Neural crest cell (in vitro differentiated cells): ENCODE measurements around the gene NUP210. TPM values are rescaled to one million over a fixed set of nuclear protein-coding genes. Genes with fewer than 3 reads are reported as not detected.

Experiments used
- DNase-seq: peaks from one replicate; pipeline ENCODE4 v3.0.0; 2021; ENCODE audit warnings: low read depth, mixed read lengths, low spot score
- H3K27ac Mint-ChIP-seq: one replicate; pipeline ENCODE4 v1.8.0; 2021; ENCODE audit warnings: mild to moderate bottlenecking, mixed read lengths; ENCODE audit not compliant: unreplicated experiment
- H3K27me3 Mint-ChIP-seq: 2 replicates; pipeline ENCODE4 v1.8.0; 2021; ENCODE audit warnings: low read depth, mild to moderate bottlenecking, mixed read lengths
- H3K36me3 Mint-ChIP-seq: 2 replicates; pipeline ENCODE4 v1.8.0; 2021; ENCODE audit warnings: low read depth, mild to moderate bottlenecking, mixed read lengths
- H3K4me1 Mint-ChIP-seq: 2 replicates; pipeline ENCODE4 v1.8.0; 2021; ENCODE audit warnings: mixed read lengths
- H3K4me3 Mint-ChIP-seq: one replicate; pipeline ENCODE4 v1.8.0; 2021; ENCODE audit warnings: mild to moderate bottlenecking, mixed read lengths
- H3K9me3 Mint-ChIP-seq: 2 replicates; pipeline ENCODE4 v1.8.0; 2021; ENCODE audit warnings: mixed read lengths
- CTCF ChIP-seq: fragments of 200-600 bp; sonication (generic); conservative IDR thresholded peaks from 2 replicates; pipeline ENCODE4 v1.5.0; 2021; ENCODE audit warnings: antibody characterized with exemption, mild to moderate bottlenecking
- long read RNA-seq: library from polyadenylated mRNA; unstranded; transcript quantifications from one replicate; pipeline ENCODE4 v2.0.0, GENCODE V29; 2020
- total RNA-seq: library from RNA; stranded (reverse); gene quantifications from 2 replicates; pipeline ENCODE4 v1.2.1, GENCODE V29; 2021

Gene NUP210
- total RNA-seq, result 59.4 and 59.5 TPM in 2 replicates
- long read RNA-seq, partial matches to known transcripts, result 7 of 16 reads
- long read RNA-seq, other reads (novel, unspliced or antisense), result 8 of 16 reads

GRCh38 chr3:13420045-13420830 lies at the start of gene NUP210:
Gene NUP210 (minus strand): TSS chr3:13420322. CDS start chr3:13420226, 96 bp downstream.
- Mint-ChIP-seq H3K27ac (peak within 1 kb of the TSS; percentile 27), H3K9me3 (no peaks in the 10 kb centered on the region), H3K4me3 (peak within 1 kb of the TSS; percentile 85), H3K36me3 (no peaks in the 10 kb centered on the region), H3K4me1 (peaks cover 23% of the 10 kb centered on the region), H3K27me3 (peaks cover 3% of the 10 kb centered on the region)
- peak; percentile 48 for DNase-seq
- TF ChIP-seq CTCF, result peak; percentile 43

- Mint-ChIP-seq H3K27me3 (no peaks in the 10 kb centered on the region), H3K4me3 (no peak overlapping the region), H3K36me3 (no peaks in the 10 kb centered on the region), H3K9me3 (no peaks in the 10 kb centered on the region), H3K4me1 (no peaks in the 10 kb centered on the region), H3K27ac (no peak overlapping the region)
- TF ChIP-seq CTCF, result no peak
- DNase-seq, result no peak
These were observed 46.7 kb upstream of the NUP210 start for GRCh38 chr3:13466781-13467180.

GRCh38 chr3:13465236-13465873 lies 45.2 kb upstream of the NUP210 start:
- Mint-ChIP-seq H3K36me3 (no peaks in the 10 kb centered on the region), H3K4me3 (no peak overlapping the region)

GRCh38 chr3:13463618-13464400 lies 43.7 kb upstream of the NUP210 start:
- DNase-seq, result no peak
- Mint-ChIP-seq H3K36me3 (no peaks in the 10 kb centered on the region), H3K4me1 (no peaks in the 10 kb centered on the region), H3K9me3 (no peaks in the 10 kb centered on the region), H3K27ac (no peak overlapping the region), H3K27me3 (peaks cover 5% of the 10 kb centered on the region), H3K4me3 (no peak overlapping the region)
- TF ChIP-seq CTCF, result no peak

More at GRCh38 chr3:13465236-13465873, 45.2 kb upstream of the NUP210 start:
- Mint-ChIP-seq H3K27me3 (peaks cover 2% of the 10 kb centered on the region), H3K4me1 (no peaks in the 10 kb centered on the region), H3K9me3 (no peaks in the 10 kb centered on the region), H3K27ac (peak overlapping the region; percentile 1)
- DNase-seq, result no peak
- no peak for TF ChIP-seq CTCF

GRCh38 chr3:13462822-13463221 lies 42.7 kb upstream of the NUP210 start:
- no peaks in the 10 kb centered on the region for H3K36me3 Mint-ChIP-seq
- peaks cover 5% of the 10 kb centered on the region for H3K27me3 Mint-ChIP-seq
- H3K27ac Mint-ChIP-seq, result no peak overlapping the region
- no peak for TF ChIP-seq CTCF
- no peak for DNase-seq
- no peaks in the 10 kb centered on the region for H3K4me1 Mint-ChIP-seq
- no peak overlapping the region for H3K4me3 Mint-ChIP-seq
- no peaks in the 10 kb centered on the region for H3K9me3 Mint-ChIP-seq
